ENCODE results near the gene FKBP2.

Gene FKBP2

GRCh38 chr11:64240435-64241240 lies at the start of gene FKBP2:
TSS of gene FKBP2 (plus strand) at chr11:64241095. CDS start at chr11:64242388, 1,293 bp downstream.
- Histone ChIP-seq H3K4me3 (ENCODE audit: low read depth, low read length) (peak within 1 kb of the TSS; percentile 81), H3K27ac (peak within 1 kb of the TSS; percentile 97), H3K27me3 (replicated peaks) (no peaks in the 10 kb centered on the region), H3K36me3 (replicated peaks) (peaks cover 18% of the 10 kb centered on the region)
- TF ChIP-seq CTCF (IDR thresholded peaks at IDR 0.05; ENCODE audit: low read depth, low read length, missing control alignments): no peak
- in situ Hi-C loops (cut with HindIII; ENCODE audit: low pct_ligation_motif_present, low sequenced_read_pairs): no loop called here
- peak; percentile 94 for DNase-seq

DNA sequence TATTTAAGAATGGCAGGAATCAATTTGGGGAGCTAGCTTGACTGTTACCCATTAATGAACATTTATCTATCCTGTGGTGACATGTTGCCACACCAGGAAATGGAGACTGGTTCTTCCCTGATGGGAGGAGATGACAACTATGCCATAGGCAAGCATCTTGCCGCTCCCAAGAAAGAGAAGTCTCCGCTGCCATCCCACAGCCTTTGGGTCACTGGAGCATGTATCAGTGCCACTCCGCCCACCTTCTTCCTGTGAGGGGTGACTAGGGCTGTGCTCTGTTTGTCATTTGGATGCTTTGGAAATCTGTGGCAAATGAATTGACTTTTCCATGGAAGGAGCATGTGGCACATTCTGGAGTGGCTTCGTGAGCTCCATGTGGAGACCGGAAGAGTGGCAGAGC lies 48.5 kb upstream of the FKBP2 start:
- DNase-seq: no peak
- in situ Hi-C loops (cut with HindIII; ENCODE audit: low pct_ligation_motif_present, low sequenced_read_pairs): no loop called here
- Histone ChIP-seq H3K27me3 (replicated peaks) (no peaks in the 10 kb centered on the region), H3K27ac (no peak overlapping the region), H3K36me3 (replicated peaks) (peaks cover 61% of the 10 kb centered on the region), H3K4me3 (ENCODE audit: low read depth, low read length) (no peak overlapping the region)
- no peak for TF ChIP-seq CTCF (IDR thresholded peaks at IDR 0.05; ENCODE audit: low read depth, low read length, missing control alignments)

GRCh38 chr11:64196626-64197025 lies 44.3 kb upstream of the FKBP2 start:
- no peak for DNase-seq

DNA sequence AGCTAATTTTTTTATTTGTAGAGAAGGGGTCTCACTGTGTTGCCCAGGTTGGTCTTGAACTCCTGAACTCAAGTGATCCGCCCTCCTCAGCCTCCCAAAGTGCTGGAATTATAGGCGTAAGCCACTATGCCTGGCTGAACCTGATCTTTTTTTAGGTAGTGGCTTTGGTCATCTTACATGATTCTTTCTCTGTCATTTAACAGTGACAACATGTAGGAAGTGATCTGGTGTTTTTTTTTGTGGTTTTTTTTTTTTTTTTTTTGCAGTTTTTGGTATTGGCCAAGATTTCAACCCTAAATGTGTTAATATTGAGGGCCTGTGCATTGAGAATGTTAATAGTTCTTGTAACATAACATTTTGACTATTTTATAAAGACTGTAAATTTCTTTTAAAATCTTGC lies 42.4 kb upstream of the FKBP2 start:
- no peak overlapping the region for H3K4me3 ChIP-seq (ENCODE audit: low read depth, low read length)
- no peaks in the 10 kb centered on the region for H3K27me3 ChIP-seq (replicated peaks)
- H3K36me3 ChIP-seq (replicated peaks): peaks cover 92% of the 10 kb centered on the region
- no peak overlapping the region for H3K27ac ChIP-seq
- no peak for TF ChIP-seq CTCF (IDR thresholded peaks at IDR 0.05; ENCODE audit: low read depth, low read length, missing control alignments)
- in situ Hi-C loops (cut with HindIII; ENCODE audit: low pct_ligation_motif_present, low sequenced_read_pairs): no loop called here
- no peak for DNase-seq

More at GRCh38 chr11:64196626-64197025, 44.3 kb upstream of the FKBP2 start:
- no peak for TF ChIP-seq CTCF (IDR thresholded peaks at IDR 0.05; ENCODE audit: low read depth, low read length, missing control alignments)
- in situ Hi-C loops (cut with HindIII; ENCODE audit: low pct_ligation_motif_present, low sequenced_read_pairs): no loop called here
- peaks cover 88% of the 10 kb centered on the region for H3K36me3 ChIP-seq (replicated peaks)
- H3K27ac ChIP-seq: no peak overlapping the region
- no peaks in the 10 kb centered on the region for H3K27me3 ChIP-seq (replicated peaks)
- H3K4me3 ChIP-seq (ENCODE audit: low read depth, low read length): no peak overlapping the region

- Histone ChIP-seq H3K4me3 (ENCODE audit: low read depth, low read length) (no peak overlapping the region), H3K27ac (no peak overlapping the region), H3K36me3 (replicated peaks) (peaks cover 80% of the 10 kb centered on the region), H3K27me3 (replicated peaks) (no peaks in the 10 kb centered on the region)
- no peak for TF ChIP-seq CTCF (IDR thresholded peaks at IDR 0.05; ENCODE audit: low read depth, low read length, missing control alignments)
- in situ Hi-C loops (cut with HindIII; ENCODE audit: low pct_ligation_motif_present, low sequenced_read_pairs): no loop called here
- no peak for DNase-seq
These were observed 39.4 kb upstream of the FKBP2 start for GRCh38 chr11:64201543-64201942.
